GM21515 (cell line): Measurements from ENCODE around the gene ZRANB1.

ENCODE experiments used
- ATAC-seq: cut with Tn5 transposase; IDR thresholded peaks from one replicate; pipeline ENCODE4 v1.9.1; 2021; ENCODE audit not compliant: unreplicated experiment

The ZRANB1 gene

DNA sequence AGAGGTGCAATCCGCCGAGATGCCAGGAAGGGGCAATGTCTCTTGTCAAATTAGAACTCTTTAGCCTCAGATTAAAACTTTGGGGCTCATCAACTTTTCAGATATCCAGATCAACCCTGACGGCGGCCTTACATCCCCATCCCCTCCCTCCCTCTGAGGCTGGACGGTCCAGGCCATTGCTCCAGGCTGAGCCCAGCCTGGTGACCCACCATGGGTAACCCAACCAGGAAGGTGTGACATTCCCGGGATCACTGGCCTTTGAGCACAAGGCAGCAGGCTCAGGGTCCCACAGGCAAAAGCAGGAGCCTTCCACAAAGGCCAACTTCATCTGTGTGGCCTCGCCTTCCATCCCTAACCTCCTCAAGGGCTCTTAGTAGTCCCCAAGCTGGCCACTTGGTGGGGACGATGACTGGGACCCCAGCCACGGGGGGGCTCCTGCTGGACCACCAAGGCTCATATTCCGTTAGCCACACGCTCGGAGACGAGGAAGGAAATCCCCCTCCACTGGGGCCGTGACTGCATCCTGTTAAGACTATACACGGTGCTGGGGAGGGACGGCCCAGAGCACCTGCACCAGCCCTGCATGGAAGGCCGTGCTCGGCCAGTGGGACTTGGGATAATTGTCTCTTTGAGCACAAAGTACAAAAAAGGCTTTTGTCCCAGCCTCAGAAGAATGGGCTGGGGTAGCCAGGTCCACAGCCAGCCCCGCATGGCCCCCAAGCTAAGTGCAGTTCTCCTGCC, 62.8 kb downstream of the ZRANB1 start:
- ATAC-seq: no peak

GRCh38 chr10:125005312-125006187, 63.6 kb downstream of the ZRANB1 start:
- ATAC-seq: no peak

GRCh38 chr10:125006188-125006680, 64.3 kb downstream of the ZRANB1 start:
- no peak for ATAC-seq

DNA sequence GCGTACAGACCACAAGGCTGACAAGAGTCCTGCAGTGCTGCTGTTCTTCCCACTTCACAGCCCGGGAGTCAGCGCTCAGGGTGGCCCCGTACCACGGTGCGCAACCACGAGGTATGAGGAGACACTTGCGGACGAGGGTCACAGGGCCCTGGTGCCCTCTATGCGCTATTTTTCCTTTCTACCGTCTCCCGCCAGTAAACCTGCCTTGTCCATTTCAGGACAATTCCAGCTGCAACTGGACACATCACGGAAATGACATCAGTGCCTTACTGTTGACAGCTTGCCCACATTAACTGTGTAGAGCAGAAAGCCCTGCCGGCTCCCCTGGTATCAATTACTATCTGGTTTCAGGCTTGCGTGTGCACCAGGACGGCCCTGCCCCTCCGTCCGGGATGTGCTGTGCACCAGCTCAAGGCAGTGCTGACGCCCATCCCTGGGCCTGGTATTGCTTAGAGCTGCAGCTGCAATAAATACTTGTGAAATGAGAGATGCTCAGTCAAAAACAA, 65.1 kb downstream of the ZRANB1 start:
- no peak for ATAC-seq

DNA sequence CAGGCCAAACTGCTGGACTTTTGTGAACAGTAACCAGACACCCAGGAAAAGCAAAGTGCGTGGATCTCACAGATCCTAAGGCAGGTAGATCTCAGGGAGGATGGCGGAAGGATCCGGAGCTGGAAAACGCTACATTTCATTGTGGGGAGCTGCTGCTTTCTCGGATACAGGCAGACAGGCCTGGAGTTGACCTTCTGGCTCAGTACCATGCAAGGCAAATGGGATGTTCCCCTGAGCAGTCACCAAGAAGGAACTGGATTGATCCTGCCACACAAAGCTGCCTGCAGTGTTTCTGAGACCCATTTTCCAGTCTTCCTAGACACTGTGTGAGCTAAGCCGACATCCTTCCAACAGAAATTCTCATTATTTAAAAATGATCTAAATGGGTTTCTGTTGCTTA, 65.5 kb downstream of the ZRANB1 start:
- no peak for ATAC-seq

- ATAC-seq: no peak
Observed at GRCh38 chr10:125008689-125009638, 67.0 kb downstream of the ZRANB1 start.

- no peak for ATAC-seq
Observed at GRCh38 chr10:125009661-125010161, 67.8 kb downstream of the ZRANB1 start.

DNA sequence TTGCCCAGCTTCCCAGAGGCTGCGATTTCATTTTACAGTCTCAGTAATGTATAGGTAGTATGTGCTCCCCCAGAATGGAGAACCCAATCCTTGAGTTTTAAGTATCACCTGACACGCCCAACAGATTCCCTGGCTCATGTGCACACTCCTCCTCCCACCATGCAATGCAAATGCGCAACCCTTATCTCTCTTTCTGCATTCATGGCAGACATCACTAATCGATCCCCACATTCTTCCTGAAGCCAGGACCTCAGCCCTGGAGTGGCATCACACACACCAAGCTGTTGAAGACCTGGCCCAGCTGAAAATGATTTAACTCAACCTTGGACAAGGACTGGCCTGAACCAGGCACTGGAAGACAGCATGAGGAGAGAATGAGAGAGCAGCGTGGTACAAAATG, 68.4 kb downstream of the ZRANB1 start:
- no peak for ATAC-seq

DNA sequence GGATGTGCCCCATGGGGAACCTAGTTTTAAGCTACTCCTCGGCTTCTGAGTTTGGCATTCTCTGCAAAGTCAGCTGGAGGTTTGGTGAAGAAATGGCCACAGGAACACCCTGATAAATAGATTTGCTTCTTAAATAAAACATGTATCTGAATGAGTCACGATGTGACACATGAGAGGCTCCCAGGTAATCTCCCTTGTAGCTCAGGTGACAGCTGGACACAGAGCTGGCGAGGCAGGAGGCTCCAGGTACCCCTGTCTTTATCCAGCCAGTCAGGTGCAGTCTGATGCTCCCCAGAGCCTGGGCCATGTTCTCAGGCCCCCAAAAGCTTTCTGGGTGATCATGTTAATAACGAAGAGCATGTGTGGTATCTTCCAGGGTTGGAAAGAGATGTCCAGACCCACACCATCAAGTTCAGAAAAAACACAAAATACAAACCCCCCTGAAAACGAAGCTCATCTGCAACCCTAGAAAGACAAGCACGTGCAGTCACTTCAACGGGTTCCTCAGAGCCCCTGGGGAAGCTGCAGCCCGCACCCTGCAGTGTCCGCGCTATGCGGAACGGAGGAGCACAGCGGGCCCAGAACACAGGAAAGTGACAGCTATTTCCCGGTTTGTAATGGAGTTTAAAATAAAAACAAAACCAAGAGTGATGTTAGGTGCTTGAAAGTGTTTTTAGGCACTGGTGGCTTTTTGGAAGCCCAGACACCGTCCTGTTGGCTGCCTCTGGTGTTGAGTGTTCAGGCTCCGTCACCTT, 69.4 kb downstream of the ZRANB1 start:
- ATAC-seq: no peak

DNA sequence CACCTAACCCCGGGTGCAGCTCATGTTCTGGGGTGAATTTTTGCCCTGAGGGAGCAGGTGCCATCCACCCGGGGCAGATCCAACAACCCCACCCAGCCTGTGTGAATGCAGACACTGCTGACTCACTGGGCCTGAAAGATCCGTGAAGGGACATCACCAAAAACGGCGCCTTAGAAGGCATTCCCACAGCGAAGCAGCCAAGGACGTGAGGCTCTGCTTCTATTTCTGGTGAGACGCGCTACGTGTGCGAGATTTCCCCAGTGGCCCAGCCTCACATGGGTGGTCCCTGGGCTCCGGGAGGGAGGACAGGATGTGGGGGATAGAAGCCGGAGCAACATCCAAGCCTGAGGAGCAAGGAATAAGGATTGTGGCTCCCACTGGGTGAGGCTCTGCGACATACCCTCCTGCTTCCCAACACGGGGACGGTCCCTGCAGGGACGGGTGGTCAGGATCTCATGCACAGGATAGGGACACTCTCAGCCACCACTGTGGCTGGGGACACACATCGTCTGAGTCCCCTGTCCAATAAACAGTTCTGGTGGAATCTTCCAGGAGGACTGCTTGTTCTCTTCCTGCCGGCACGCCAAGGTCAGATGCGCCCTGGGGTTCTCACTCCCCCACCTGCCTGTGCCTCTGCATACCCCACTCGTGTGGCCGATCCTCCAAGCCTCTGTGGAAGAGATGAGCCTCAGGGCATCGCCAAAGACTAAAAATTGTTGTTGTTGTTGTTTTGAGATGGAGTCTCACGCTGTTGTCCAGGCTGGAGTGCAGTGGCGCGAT, 70.2 kb downstream of the ZRANB1 start:
- no peak for ATAC-seq

- ATAC-seq: no peak
Observed at GRCh38 chr10:125012851-125013528, 71.1 kb downstream of the ZRANB1 start.

- ATAC-seq: no peak
Observed at GRCh38 chr10:125013529-125013872, 71.6 kb downstream of the ZRANB1 start.

DNA sequence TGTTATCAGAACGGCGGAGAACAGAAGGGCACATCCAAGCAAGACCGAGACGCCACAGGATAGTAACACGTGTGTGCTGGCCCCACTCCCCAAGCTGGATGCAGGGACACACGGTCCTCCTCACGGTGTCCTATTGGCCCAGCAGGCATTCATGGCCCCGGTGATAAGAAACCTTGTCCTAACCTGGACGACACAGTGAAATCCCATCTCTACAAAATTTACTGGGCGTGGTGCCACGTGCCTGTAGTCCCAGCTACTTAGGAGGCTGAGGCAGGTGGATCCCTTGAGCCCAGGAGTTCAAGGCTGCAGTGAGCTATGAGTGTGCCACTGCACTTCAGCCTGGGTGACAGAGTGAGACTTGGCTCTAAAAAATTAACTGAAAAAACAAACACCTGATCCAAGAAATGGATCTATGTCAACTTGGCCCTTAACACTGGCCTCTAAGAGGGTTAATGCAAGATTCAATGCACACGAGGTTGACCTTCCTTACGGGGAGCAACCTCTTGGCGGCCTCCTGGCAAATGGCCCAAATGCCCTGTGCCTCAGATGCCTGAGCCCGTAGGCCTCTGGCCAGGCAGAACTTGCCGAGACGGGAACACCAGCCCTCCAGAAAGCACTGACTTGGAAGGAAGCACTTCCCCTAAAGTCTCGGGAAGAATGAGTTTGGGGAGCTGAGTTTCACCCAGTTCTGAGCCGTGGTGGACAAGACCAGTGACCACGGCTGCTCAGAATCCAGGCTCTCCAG, 72.3 kb downstream of the ZRANB1 start:
- no peak for ATAC-seq

DNA sequence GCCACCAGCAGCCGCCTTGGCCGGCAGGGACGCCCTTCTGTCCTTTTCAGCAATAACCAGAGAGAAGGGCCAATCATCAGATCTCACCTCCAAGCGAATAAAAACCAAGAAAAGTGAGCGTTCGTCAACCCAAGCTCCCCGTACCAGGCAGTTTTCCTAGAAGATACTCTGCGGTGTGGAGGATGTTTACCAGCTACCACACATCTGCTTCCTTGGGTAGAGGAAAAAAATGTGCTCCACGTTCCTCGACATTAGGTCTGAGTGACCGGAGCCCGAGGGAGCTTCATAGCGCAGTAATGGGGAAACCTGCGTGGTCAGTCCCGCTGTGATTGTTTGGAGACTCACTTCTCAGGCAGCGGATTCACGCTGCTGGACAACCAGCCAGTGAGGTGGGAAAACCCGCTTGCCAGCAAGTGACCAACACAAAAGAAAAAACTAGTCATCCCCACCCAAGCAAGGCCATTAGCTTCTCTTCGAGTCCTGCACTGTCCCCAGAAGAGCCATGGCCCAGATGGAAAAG, 73.0 kb downstream of the ZRANB1 start:
- no peak for ATAC-seq

- no peak for ATAC-seq
Observed at GRCh38 chr10:125015356-125015944, 73.5 kb downstream of the ZRANB1 start.

GRCh38 chr10:125016123-125016522, 74.2 kb downstream of the ZRANB1 start:
- ATAC-seq: no peak

GRCh38 chr10:125016611-125017202, 74.8 kb downstream of the ZRANB1 start:
- ATAC-seq: no peak
